Thoracic aorta (tissue), 2 donors: ENCODE data around the gene ERV3-1. TPM values are rescaled to one million over a fixed set of nuclear protein-coding genes. Genes with fewer than 3 reads are reported as not detected.

Experiments
- ATAC-seq: fragments of 150-250 bp; one replicate; pipeline ENCODE4 v1.8.0; 2017; ENCODE audit warnings: low read depth; ENCODE audit not compliant: insufficient number of reproducible peaks, low FRiP score
- DNase-seq: peaks from one replicate; pipeline ENCODE4 v3.0.0-alpha.2; 2020; ENCODE audit warnings: low spot score
- H3K27ac ChIP-seq, 2 donors: fragments of 200-600 bp; sonication (generic); 1 replicate in 1 of 2; 2 replicates in 1 of 2; pipeline ENCODE4 v1.5.1; 2016; ENCODE audit warnings: mild to moderate bottlenecking in 2 of 2, moderate library complexity in 2 of 2
- H3K27me3 ChIP-seq: fragments of 200-600 bp; sonication (generic); replicated peaks from 2 replicates; pipeline ENCODE4 v1.6.0; 2016; ENCODE audit warnings: mild to moderate bottlenecking; ENCODE audit not compliant: insufficient read depth
- H3K36me3 ChIP-seq: fragments of 200-600 bp; sonication (generic); one replicate; pipeline ENCODE4 v1.5.1; 2016
- H3K4me1 ChIP-seq, 2 donors: fragments of 200-600 bp; sonication (generic); 1 replicate in 1 of 2; 2 replicates in 1 of 2; pipeline versions ENCODE4 v1.5.1 to v1.6.0; 2016; ENCODE audit warnings: low read depth in 2 of 2, mild to moderate bottlenecking in 1 of 2; ENCODE audit not compliant: control insufficient read depth in 1 of 2
- H3K4me3 ChIP-seq: fragments of 200-600 bp; sonication (generic); 2 replicates; pipeline ENCODE4 v1.5.1; 2016; ENCODE audit warnings: mild to moderate bottlenecking
- H3K9me3 ChIP-seq: fragments of 200-600 bp; sonication (generic); 2 replicates; pipeline ENCODE4 v1.5.1; 2016
- CTCF ChIP-seq: fragments of 200-600 bp; sonication (generic); IDR thresholded peaks from one replicate; pipeline ENCODE4 v1.5.1; 2019; ENCODE audit warnings: antibody characterized with exemption
- total RNA-seq, 2 donors: library from RNA; depleted of rRNA; stranded (reverse); fragments of >200 nt; gene quantifications; one replicate each; pipeline versions ENCODE4 v1.1.0 to v1.2.3, GENCODE V29; 2016

The ERV3-1 gene
- total RNA-seq, 2 donors from 2014 or later: 21.8 to 28.6 TPM

- DNase-seq (no peak), ATAC-seq (no peak)
- no peak for TF ChIP-seq CTCF
- Histone ChIP-seq H3K27ac (peak overlapping the region; percentile 18 to 75), H3K27me3 (no peaks in the 10 kb centered on the region), H3K4me3 (no peak overlapping the region), H3K36me3 (no peaks in the 10 kb centered on the region), H3K9me3 (peaks cover 5% of the 10 kb centered on the region), H3K4me1 (peaks cover 8 to 33% of the 10 kb centered on the region in 2 donors)
Observed at GRCh38 chr7:64997927-64998391, 8.5 kb downstream of the ERV3-1 start.

- Histone ChIP-seq H3K4me1 (peaks cover 8 to 31% of the 10 kb centered on the region in 2 donors), H3K4me3 (no peak overlapping the region), H3K36me3 (no peaks in the 10 kb centered on the region), H3K9me3 (peaks cover 6% of the 10 kb centered on the region), H3K27ac (peak overlapping the region; percentile 18 to 75), H3K27me3 (no peaks in the 10 kb centered on the region)
- no peak for TF ChIP-seq CTCF
- ATAC-seq (no peak), DNase-seq (no peak)
Observed at GRCh38 chr7:64997164-64997908, 9.2 kb downstream of the ERV3-1 start.

- no peaks in the 10 kb centered on the region for H3K27me3 ChIP-seq
- H3K4me3 ChIP-seq: no peak overlapping the region
- H3K36me3 ChIP-seq: peaks cover 4% of the 10 kb centered on the region
- ATAC-seq: no peak
- H3K9me3 ChIP-seq: peaks cover 9% of the 10 kb centered on the region
- no peak for TF ChIP-seq CTCF
- DNase-seq: no peak
- H3K27ac ChIP-seq: no peak overlapping the region
- H3K4me1 ChIP-seq: peaks cover 8 to 27% of the 10 kb centered on the region in 2 donors
Observed at GRCh38 chr7:64996305-64996704, 10.2 kb downstream of the ERV3-1 start.

GRCh38 chr7:64993901-64994300 is 12.6 kb downstream of the ERV3-1 start:
- Histone ChIP-seq H3K4me1 (peaks cover 6 to 20% of the 10 kb centered on the region in 2 donors), H3K27me3 (no peaks in the 10 kb centered on the region), H3K9me3 (peaks cover 20% of the 10 kb centered on the region), H3K4me3 (no peak overlapping the region), H3K27ac (no peak overlapping the region), H3K36me3 (peaks cover 4% of the 10 kb centered on the region)
- DNase-seq: no peak
- ATAC-seq: no peak
- no peak for TF ChIP-seq CTCF

GRCh38 chr7:64992971-64993370 is 13.5 kb downstream of the ERV3-1 start:
- TF ChIP-seq CTCF: no peak

More at GRCh38 chr7:64992971-64993370, 13.5 kb downstream of the ERV3-1 start:
- no peak for DNase-seq
- Histone ChIP-seq H3K4me3 (no peak overlapping the region), H3K27me3 (no peaks in the 10 kb centered on the region), H3K4me1 (peaks cover 0 to 14% of the 10 kb centered on the region in 2 donors), H3K27ac (no peak overlapping the region), H3K36me3 (peaks cover 4% of the 10 kb centered on the region), H3K9me3 (peaks cover 20% of the 10 kb centered on the region)
- ATAC-seq: no peak
